Measurements from ENCODE around the gene ADGRL3.
"Not testable (repeated sequence)": the region's sequence is repeated elsewhere in the genome, so short reads cannot be mapped to it uniquely, and the experiment has no call there.

The ADGRL3 gene

DNA sequence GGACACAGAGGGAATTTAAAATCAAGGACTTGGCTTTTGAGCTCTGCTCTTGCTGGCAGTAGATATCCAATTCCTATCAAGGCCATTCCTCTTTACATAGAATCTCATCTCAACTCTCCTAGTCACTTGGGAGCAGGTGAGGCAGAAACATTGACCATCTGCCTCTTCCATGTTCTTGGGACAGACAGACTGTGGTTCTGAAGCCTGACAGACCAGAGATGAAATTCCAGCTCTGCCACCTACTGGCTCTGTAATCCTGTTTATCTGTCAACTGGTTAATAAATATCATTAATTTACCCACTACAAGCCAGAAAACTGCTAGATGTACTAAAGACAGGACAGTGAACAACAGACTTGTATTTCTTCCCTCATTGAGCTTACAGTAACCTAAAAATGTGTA lies 300.8 kb downstream of the ADGRL3 start:
- TF ChIP-seq, protein P1, sequence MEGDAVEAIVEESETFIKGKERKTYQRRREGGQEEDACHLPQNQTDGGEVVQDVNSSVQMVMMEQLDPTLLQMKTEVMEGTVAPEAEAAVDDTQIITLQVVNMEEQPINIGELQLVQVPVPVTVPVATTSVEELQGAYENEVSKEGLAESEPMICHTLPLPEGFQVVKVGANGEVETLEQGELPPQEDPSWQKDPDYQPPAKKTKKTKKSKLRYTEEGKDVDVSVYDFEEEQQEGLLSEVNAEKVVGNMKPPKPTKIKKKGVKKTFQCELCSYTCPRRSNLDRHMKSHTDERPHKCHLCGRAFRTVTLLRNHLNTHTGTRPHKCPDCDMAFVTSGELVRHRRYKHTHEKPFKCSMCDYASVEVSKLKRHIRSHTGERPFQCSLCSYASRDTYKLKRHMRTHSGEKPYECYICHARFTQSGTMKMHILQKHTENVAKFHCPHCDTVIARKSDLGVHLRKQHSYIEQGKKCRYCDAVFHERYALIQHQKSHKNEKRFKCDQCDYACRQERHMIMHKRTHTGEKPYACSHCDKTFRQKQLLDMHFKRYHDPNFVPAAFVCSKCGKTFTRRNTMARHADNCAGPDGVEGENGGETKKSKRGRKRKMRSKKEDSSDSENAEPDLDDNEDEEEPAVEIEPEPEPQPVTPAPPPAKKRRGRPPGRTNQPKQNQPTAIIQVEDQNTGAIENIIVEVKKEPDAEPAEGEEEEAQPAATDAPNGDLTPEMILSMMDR (IDR thresholded peaks at IDR 0.05; ENCODE audit: low read depth, low read length, missing control alignments) = no peak
- DNase-seq (ENCODE audit: extremely low read depth, low read depth) = no peak
- no peak overlapping the region for H3K4me3 ChIP-seq (replicated peaks; ENCODE audit: low read depth, low read length)

DNA sequence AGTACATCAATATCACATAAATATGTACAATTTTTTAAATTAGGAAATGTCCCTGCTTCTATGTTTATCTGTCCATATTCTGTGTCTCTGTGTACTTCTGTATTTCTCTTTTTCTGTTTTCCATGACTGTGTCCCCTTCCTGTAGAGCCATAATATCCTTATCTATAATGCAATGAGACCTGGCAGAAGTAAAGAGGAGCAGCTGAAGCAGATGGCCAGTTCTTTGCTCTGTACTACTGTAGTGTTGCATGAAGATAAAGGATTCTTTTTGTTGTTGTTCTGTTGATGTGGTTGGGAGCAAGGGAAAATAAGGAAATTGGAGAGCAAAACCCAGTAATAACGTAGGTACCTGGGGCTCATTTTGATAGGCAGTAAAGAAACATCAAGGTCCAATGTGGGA lies 301.7 kb downstream of the ADGRL3 start:
- H3K4me3 ChIP-seq (replicated peaks; ENCODE audit: low read depth, low read length) = no peak overlapping the region
- DNase-seq (ENCODE audit: extremely low read depth, low read depth) = no peak
- TF ChIP-seq, protein P1 (IDR thresholded peaks at IDR 0.05; ENCODE audit: low read depth, low read length, missing control alignments) = no peak

DNA sequence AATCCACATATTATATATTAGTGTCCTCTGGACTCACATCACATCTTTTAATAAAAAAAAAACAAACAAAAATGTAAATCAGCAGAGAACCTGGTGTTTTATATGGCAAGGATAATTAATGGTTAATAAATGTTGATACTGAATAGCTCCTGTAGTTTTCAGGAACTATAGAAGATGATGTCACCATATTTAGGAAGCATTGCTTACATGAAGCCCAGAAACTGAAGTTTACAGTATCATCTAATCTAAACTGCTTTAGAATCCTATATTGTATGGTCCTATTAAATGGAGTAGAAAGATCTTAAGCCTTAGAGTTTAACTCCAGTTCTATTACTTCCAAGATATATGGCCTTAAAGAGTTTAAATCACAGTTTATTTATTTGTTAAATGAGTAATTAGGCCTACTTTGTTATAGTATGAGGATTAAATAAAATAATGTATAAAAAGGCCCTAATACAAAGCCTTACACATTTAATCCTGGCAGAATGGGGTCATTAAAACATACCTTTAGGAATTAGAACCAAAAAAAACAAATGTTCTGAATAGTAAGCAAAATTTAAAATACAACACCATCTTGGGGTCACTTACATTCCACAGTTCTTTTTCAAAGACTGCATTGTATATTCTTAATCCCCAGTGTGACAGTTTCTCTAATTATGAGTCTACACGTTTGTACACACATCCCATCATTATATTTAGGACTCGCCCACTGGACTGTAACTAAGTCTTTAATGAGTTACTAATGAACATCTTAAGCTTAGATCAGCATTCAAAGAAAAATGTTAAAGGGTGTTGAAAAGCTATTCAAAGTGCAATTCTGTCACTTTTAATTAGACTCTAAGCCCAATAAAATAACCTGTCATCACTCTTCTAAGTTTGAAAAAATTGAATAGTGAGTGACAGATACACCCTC lies 305.9 kb downstream of the ADGRL3 start:
- H3K4me3 ChIP-seq (replicated peaks; ENCODE audit: low read depth, low read length) = no peak overlapping the region
- TF ChIP-seq, protein P1 (IDR thresholded peaks at IDR 0.05; ENCODE audit: low read depth, low read length, missing control alignments) = no peak
- DNase-seq (ENCODE audit: extremely low read depth, low read depth) = no peak

DNA sequence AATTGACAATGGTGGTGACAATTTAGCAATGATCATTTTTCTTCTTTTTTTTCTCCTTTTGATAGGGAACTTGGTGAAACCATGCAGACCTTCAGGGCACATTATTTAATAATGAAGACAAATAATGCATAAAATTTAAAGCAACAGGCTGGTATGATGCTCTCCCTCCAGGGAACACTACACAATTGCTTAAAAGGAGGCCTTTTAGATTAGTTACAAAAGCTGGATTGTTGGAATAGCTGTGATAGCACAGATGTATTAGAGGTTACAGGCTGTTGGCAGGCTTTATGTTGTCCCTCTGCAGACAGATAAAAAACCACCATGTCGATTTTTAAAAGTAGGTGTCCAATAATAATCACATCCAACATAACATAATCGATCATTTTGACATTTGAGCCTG lies 307.0 kb downstream of the ADGRL3 start:
- no peak for DNase-seq (ENCODE audit: extremely low read depth, low read depth)
- TF ChIP-seq, protein P1 (IDR thresholded peaks at IDR 0.05; ENCODE audit: low read depth, low read length, missing control alignments) = no peak
- H3K4me3 ChIP-seq (replicated peaks; ENCODE audit: low read depth, low read length) = no peak overlapping the region

DNA sequence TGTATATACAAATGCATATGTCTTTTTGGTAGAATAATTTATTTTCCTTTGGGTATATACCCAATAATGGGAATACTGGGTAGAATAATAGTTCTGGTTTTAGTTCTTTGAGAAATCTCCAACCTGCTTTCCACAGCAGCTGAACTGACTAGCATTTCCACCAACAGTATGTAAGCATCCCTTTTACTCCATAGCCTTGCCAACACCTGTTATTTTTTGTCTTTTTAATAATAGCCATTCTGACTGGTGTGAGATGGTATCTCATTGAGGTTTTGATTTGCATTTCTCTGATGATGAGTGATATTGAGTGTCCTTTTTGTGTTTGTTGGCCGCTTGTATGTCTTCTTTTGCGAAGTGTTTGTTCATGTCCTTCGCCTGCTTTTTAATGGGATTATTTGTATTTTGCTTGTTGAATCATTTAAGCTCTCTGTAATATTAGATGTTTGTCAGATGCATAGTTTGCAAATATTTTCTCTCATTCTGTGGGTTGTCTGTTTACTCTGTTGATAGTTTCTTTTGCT lies 309.7 kb downstream of the ADGRL3 start:
- not testable (repeated sequence) for DNase-seq (ENCODE audit: extremely low read depth, low read depth); H3K4me3 ChIP-seq (replicated peaks; ENCODE audit: low read depth, low read length)

DNA sequence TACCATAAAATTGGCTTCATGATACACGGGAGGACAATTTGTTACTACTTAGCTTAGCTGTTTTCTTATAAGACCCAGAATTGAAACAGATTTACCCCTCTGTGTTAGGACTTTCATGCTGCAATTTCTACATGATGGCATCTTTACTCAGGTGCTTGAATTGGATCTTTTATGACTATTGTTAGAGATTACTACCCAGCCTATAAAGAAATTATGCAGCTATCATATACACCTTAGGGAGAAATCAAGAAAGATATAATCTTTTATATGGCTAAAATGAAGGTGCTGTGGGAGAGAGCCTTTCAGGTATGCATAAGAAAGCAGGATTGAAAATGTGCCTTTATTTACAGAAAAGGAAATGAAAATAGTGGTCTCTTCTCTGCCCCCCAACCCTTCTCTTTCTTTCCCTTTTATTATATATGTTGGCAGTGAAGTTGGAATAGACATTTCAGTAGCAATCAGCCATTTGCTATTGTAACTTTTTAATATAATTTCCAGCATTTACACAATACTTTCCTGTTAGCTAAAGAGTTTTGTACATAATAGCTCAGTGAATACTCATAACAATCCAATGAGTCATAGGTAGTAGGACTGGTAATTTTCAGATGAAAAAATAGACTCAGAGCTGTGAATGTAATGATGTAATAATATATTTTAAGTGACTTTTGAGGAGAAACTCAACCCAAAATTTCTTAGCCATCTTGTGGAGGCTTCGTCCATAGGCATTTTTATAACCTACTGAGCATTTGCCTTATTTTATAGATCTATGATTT lies 311.8 kb downstream of the ADGRL3 start:
- no peak overlapping the region for H3K4me3 ChIP-seq (replicated peaks; ENCODE audit: low read depth, low read length)
- no peak for DNase-seq (ENCODE audit: extremely low read depth, low read depth)
- TF ChIP-seq, protein P1 (IDR thresholded peaks at IDR 0.05; ENCODE audit: low read depth, low read length, missing control alignments) = no peak

DNA sequence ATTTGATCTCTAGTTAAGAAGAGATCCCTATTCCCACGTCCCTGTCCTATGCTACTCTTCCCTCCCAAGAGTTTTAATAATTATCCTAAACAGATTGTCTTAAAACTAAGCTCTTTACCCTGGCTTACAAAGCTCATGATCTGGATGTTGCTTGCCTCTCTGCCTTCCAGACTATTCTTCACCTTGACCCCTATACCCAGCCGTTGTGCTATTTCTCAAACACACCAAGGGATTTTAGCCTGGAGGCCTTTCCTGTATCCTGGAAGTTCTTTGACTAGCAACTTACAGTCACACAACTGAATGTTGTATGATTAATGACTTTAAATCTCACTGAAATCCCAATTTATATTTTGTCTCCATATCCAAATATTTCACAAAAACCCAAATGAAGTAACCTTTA lies 314.9 kb downstream of the ADGRL3 start:
- no peak overlapping the region for H3K4me3 ChIP-seq (replicated peaks; ENCODE audit: low read depth, low read length)
- TF ChIP-seq, protein P1 (IDR thresholded peaks at IDR 0.05; ENCODE audit: low read depth, low read length, missing control alignments) = no peak
- no peak for DNase-seq (ENCODE audit: extremely low read depth, low read depth)
